OCI-LY1 (cell line): Measurements from ENCODE around the gene CTSC.

Source experiments
- H2AFZ ChIP-seq: fragments of 200-600 bp; sonication (generic), shearing (Covaris generic); 2 replicates; pipeline ENCODE4 v1.6.0; 2014; ENCODE audit warnings: antibody characterized with exemption, mild to moderate bottlenecking, low read length
- H3F3A ChIP-seq: fragments of 200-600 bp; sonication (generic), shearing (Covaris generic); 2 replicates; pipeline ENCODE4 v1.6.0; 2014; ENCODE audit warnings: mild to moderate bottlenecking, antibody characterized with exemption, low read length, moderate library complexity; ENCODE audit not compliant: insufficient read depth
- H3K27ac ChIP-seq: fragments of 200-600 bp; sonication (generic); 2 replicates; pipeline ENCODE4 v1.5.1; 2014; ENCODE audit warnings: low read length, mixed run types, mild to moderate bottlenecking, low read depth; ENCODE audit not compliant: poor library complexity, severe bottlenecking
- H3K27me3 ChIP-seq: fragments of 200-600 bp; sonication (generic); 2 replicates; pipeline ENCODE4 v1.6.0; 2014; ENCODE audit warnings: antibody characterized with exemption, mild to moderate bottlenecking, low read length, moderate library complexity; ENCODE audit not compliant: insufficient read depth
- H3K36me3 ChIP-seq: fragments of 200-600 bp; sonication (generic); 2 replicates; pipeline ENCODE4 v1.6.1; 2014; ENCODE audit warnings: mild to moderate bottlenecking, antibody characterized with exemption, low read length, moderate library complexity, mixed read lengths; ENCODE audit not compliant: insufficient read depth
- H3K4me1 ChIP-seq: fragments of 200-600 bp; sonication (generic); 2 replicates; pipeline ENCODE4 v1.5.1; 2014; ENCODE audit warnings: mild to moderate bottlenecking, low read length, moderate library complexity; ENCODE audit not compliant: insufficient read depth, severe bottlenecking
- H3K4me2 ChIP-seq: fragments of 200-600 bp; sonication (generic), shearing (Covaris generic); 2 replicates; pipeline ENCODE4 v1.6.1; 2014; ENCODE audit warnings: low read length
- H3K4me3 ChIP-seq: fragments of 200-600 bp; sonication (generic); 2 replicates; pipeline ENCODE4 v1.5.1; 2014; ENCODE audit warnings: low read length, low read depth, mild to moderate bottlenecking, mixed read lengths; ENCODE audit not compliant: poor library complexity, severe bottlenecking
- H3K79me2 ChIP-seq: fragments of 200-600 bp; shearing (Covaris generic); 2 replicates; pipeline ENCODE4 v1.6.1; 2016; ENCODE audit warnings: mixed run types, low read length, mixed read lengths; ENCODE audit not compliant: insufficient read depth
- H3K9ac ChIP-seq: fragments of 200-600 bp; sonication (generic), shearing (Covaris generic); 2 replicates; pipeline ENCODE4 v1.6.1; 2014; ENCODE audit warnings: mild to moderate bottlenecking, low read length, mixed read lengths
- H3K9me2 ChIP-seq: fragments of 200-600 bp; sonication (generic), shearing (Covaris generic); 2 replicates; pipeline ENCODE4 v1.6.1; 2014; ENCODE audit warnings: low read depth, mild to moderate bottlenecking, low read length, mixed read lengths
- H3K9me3 ChIP-seq: fragments of 200-600 bp; shearing (Covaris generic); 2 replicates; pipeline ENCODE4 v1.6.1; 2014; ENCODE audit warnings: low read length, mixed read lengths
- H4K20me1 ChIP-seq: fragments of 200-600 bp; sonication (generic), shearing (Covaris generic); 2 replicates; pipeline ENCODE4 v1.6.0; 2016; ENCODE audit warnings: mild to moderate bottlenecking, low read length; ENCODE audit not compliant: insufficient read depth
- EZH2 ChIP-seq: fragments of 200-600 bp; sonication (generic), shearing (Covaris generic); IDR thresholded peaks from 2 replicates; pipeline ENCODE4 v1.8.0; 2017; ENCODE audit warnings: borderline replicate concordance, mixed run types, mild to moderate bottlenecking, antibody characterized with exemption, low read length, moderate library complexity, mixed read lengths
- TF ChIP-seq, protein P1 (sequence below): fragments of 200-600 bp; sonication (generic), shearing (Covaris generic); IDR thresholded peaks from 2 replicates; pipeline ENCODE4 v1.5.1; 2017; ENCODE audit warnings: mild to moderate bottlenecking, antibody characterized with exemption, low read length, moderate library complexity, mixed read lengths

Gene CTSC

GRCh38 chr11:88288560-88288959 is 49.0 kb downstream of the CTSC start:
- Histone ChIP-seq H3F3A (no peaks in the 10 kb centered on the region), H3K9me3 (no peaks in the 10 kb centered on the region), H3K27ac (no peak overlapping the region), H3K27me3 (no peaks in the 10 kb centered on the region), H3K79me2 (no peaks in the 10 kb centered on the region), H3K36me3 (peaks cover 26% of the 10 kb centered on the region; the same call in 1 of the 2 replicates), H3K4me2 (no peak overlapping the region), H3K4me1 (no peaks in the 10 kb centered on the region), H2AFZ (no peak overlapping the region), H3K9ac (no peak overlapping the region), H3K4me3 (no peak overlapping the region), H4K20me1 (no peaks in the 10 kb centered on the region), H3K9me2 (no peaks in the 10 kb centered on the region)
- TF ChIP-seq, protein P1, sequence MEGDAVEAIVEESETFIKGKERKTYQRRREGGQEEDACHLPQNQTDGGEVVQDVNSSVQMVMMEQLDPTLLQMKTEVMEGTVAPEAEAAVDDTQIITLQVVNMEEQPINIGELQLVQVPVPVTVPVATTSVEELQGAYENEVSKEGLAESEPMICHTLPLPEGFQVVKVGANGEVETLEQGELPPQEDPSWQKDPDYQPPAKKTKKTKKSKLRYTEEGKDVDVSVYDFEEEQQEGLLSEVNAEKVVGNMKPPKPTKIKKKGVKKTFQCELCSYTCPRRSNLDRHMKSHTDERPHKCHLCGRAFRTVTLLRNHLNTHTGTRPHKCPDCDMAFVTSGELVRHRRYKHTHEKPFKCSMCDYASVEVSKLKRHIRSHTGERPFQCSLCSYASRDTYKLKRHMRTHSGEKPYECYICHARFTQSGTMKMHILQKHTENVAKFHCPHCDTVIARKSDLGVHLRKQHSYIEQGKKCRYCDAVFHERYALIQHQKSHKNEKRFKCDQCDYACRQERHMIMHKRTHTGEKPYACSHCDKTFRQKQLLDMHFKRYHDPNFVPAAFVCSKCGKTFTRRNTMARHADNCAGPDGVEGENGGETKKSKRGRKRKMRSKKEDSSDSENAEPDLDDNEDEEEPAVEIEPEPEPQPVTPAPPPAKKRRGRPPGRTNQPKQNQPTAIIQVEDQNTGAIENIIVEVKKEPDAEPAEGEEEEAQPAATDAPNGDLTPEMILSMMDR: no peak
- TF ChIP-seq EZH2: no peak

DNA sequence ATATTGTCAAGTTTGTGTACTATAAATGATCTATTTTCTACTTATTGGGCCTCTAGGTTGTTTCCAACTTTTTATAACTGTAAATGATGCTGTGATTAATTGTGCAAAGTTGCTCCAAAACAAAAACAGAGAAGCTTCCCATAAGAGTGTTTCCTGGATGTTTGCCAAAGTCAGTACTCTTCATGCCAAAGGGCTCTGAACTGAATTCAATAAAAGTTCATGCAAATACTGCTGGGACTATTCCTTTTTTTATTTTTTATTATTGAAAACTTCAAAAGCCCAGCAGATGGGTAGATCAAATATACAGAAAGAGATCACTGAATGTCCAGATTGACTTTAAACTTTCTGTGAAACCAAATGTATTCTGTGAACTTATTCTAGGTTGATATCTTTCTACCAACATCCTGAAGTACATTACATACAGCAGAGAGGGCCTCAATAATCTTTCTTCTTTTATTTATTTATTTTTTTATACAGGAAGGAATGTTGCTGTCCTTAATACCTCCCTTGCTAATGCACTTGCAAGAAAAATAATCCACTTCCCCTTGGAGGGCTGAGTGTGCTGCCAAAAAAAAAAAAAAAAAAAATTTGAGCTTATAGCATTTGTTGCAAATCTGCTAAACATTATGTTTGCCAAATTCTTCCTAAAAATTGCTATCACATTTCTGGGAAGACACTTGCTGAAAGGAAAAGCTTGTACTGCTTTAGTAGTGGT is 53.0 kb downstream of the CTSC start:
- no peaks in the 10 kb centered on the region for H3K27me3 ChIP-seq
- H4K20me1 ChIP-seq: no peaks in the 10 kb centered on the region
- no peaks in the 10 kb centered on the region for H3K9me2 ChIP-seq
- H3K9ac ChIP-seq: no peak overlapping the region
- TF ChIP-seq EZH2: no peak
- TF ChIP-seq, protein P1: no peak
- no peaks in the 10 kb centered on the region for H3K9me3 ChIP-seq
- H3K4me3 ChIP-seq: no peak overlapping the region
- no peaks in the 10 kb centered on the region for H3F3A ChIP-seq
- no peaks in the 10 kb centered on the region for H3K4me1 ChIP-seq
- H3K79me2 ChIP-seq: no peaks in the 10 kb centered on the region
- peaks cover 14% of the 10 kb centered on the region; the same call in 1 of the 2 replicates for H3K36me3 ChIP-seq
- H2AFZ ChIP-seq: no peak overlapping the region
- H3K4me2 ChIP-seq: no peak overlapping the region
- no peak overlapping the region for H3K27ac ChIP-seq

DNA sequence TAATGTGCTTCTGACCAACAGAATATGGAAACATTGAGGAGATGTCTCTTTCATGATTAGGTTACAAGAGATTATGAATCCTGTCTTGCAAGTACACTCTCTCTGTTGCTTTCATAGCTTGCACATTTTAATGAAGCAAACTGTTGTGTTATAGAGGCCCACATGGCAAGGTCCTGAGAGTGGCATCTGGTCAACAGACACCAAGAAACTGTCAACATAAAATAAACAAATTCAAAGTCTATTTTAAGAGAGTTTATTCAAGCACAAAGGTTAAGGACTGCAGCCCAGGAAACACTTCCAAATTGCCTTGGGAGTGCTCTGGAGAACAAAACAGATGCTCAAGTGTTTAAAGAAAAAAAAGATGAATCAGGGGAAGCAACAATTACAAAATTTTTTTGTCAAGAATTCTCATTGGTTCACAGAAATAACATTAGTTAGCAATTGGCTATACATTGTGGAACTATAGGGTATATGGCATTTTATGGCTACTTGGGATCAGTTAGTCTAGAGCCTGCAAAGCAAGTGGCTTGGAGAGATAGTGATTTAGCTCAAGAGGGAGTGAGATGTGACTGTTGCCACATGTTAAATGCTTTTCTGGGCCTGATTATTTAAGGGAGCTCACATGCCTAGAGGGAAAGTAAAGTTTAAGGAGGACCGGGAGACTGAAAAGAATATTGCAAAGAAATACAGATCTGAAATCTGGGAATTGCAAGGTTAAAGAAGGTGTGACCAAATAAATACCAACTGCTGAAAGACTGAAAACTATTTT is 54.6 kb downstream of the CTSC start:
- Histone ChIP-seq H3K4me1 (no peaks in the 10 kb centered on the region), H3K9me2 (no peaks in the 10 kb centered on the region), H3F3A (no peaks in the 10 kb centered on the region), H3K4me2 (no peak overlapping the region), H3K27me3 (no peaks in the 10 kb centered on the region), H3K36me3 (peaks cover 5% of the 10 kb centered on the region; the same call in 1 of the 2 replicates), H3K9ac (no peak overlapping the region), H3K79me2 (no peaks in the 10 kb centered on the region), H3K27ac (no peak overlapping the region), H3K9me3 (no peaks in the 10 kb centered on the region), H3K4me3 (no peak overlapping the region), H2AFZ (no peak overlapping the region), H4K20me1 (no peaks in the 10 kb centered on the region)
- TF ChIP-seq EZH2: no peak
- TF ChIP-seq, protein P1: no peak
